Right lobe of liver (tissue), 6 donors: ENCODE results near the gene ATL1. TPM values are rescaled to one million over a fixed set of nuclear protein-coding genes. Genes with fewer than 3 reads are reported as not detected.

Experiments used
- ATAC-seq, 4 donors: fragments of 200-7000 bp; cut with Tn5 transposase; one replicate each; pipeline ENCODE4 v1.9.1; 2020; ENCODE audit warnings: mild to moderate bottlenecking in 4 of 4, moderate library complexity in 4 of 4
- DNase-seq, 3 donors: peaks; one replicate each; pipeline ENCODE4 v3.0.0-alpha.2; 2020
- H3K27ac ChIP-seq, 3 donors: fragments of 200-600 bp; one replicate each; pipeline ENCODE4 v1.8.0; 2022
- H3K27me3 ChIP-seq, 2 donors: fragments of 200-600 bp; one replicate each; pipeline ENCODE4 v1.8.0; 2022
- H3K36me3 ChIP-seq, 4 donors: fragments of 200-600 bp; sonication (generic) in 1 of 4; one replicate each; pipeline versions ENCODE4 v1.5.1 to v1.8.0; 2017 to 2022; ENCODE audit warnings: control low read depth in 1 of 4
- H3K4me1 ChIP-seq, 4 donors: fragments of 200-600 bp; sonication (generic) in 1 of 4; one replicate each; pipeline versions ENCODE4 v1.5.1 to v1.8.0; 2017 to 2022; ENCODE audit warnings: control low read depth in 1 of 4
- H3K4me3 ChIP-seq, 3 donors: fragments of 200-600 bp; one replicate each; pipeline ENCODE4 v1.8.0; 2022
- H3K9me3 ChIP-seq, 4 donors: fragments of 200-600 bp; sonication (generic) in 1 of 4; one replicate each; pipeline versions ENCODE4 v1.5.1 to v1.8.0; 2017 to 2022; ENCODE audit warnings: control low read depth in 1 of 4
- POLR2A ChIP-seq: fragments of 450-650 bp; IDR thresholded peaks from one replicate; pipeline ENCODE4 v1.6.1; 2017; ENCODE audit warnings: antibody characterized with exemption, mild to moderate bottlenecking
- WGBS: methylation state at CpG from one replicate; pipeline ENCODE4 v1.1.6; 2018; ENCODE audit warnings: low coverage, low lambda C conversion rate; ENCODE audit not compliant: insufficient coverage; ENCODE audit errors: missing lambda C conversion rate; 5-methylcytosine and 5-hydroxymethylcytosine counted together
- intact Hi-C, 2 donors: fragments of 100-400 bp; cut with DNase I; formaldehyde crosslinking; loops; one replicate each; pipeline versions ENCODE4 v1.11.2 to v1.14.1; 2022
- total RNA-seq, 6 experiments: library from RNA; depleted of rRNA in 2 of 6; stranded (reverse); fragments of >200 nt in 2 of 6; fragmentation: NEBNext Ultra II Directional in 3 of 6; extraction: Animal tissue kit (Norgen Biotek cat#: 25700) in 3 of 6; gene quantifications; one replicate each; pipeline versions ENCODE4 v1.1.0 to v1.2.4, GENCODE V29; 2016 to 2023
- TF ChIP-seq, protein P1 (sequence below), 4 donors: fragments of 200-600 bp in 3 of 4; fragments of 450-650 bp in 1 of 4; IDR thresholded peaks; one replicate each; pipeline versions ENCODE4 v1.5.1 to v1.8.0; 2016 to 2022; ENCODE audit warnings: antibody characterized with exemption in 4 of 4, mild to moderate bottlenecking in 2 of 4
- donor health status: DM: no; HTN: yes; CAD: no.
- donor health status: DM: no; HTN: no; CAD: no.
- donor health status: DM: no; HTN: no; CAD: no.
- donor health status: DM: no; HTN: yes; CAD: no.
- donor health status: DM: no; HTN: yes; CAD: no.

The ATL1 gene
- total RNA-seq, 6 experiments from 2014 or later, result 0.18 to 0.47 (median 0.27) TPM; not detected in 1

DNA sequence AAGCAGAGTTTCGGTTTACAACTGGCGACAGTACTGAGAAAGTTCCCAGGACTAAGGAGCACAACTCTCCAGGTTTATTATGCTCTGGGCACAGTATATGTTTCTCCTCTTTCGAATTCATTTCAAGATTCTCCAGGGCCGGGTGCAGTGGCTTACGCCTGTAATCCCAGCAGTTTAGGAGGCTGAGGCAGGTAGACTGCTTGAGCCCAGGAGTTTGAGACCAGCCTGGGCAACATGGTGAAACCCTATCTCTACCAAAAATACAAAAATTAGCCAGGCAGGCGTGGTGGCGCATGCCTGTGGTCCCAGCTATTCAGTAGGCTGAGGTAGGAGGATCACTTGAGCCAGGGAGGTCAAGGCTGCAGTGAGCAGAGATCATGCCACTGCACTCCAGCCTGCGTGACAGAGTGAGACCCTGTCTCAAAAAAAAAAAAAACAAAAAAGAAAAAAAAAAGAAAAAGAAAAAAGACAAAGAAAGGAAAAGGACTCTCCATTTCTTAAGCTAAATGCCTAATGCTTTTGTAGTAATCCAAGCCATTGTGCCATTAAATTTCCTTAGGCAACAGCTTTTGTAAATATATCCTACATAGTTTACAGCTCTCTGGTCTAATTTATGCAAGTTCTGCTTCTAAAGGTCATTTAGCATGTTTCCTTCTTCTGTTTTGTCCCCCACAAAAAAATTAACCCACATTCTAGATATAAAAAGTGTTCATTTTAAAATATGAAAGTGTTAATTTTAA lies 34.8 kb downstream of the ATL1 start:
- Histone ChIP-seq H3K27ac (no peak overlapping the region), H3K4me3 (no peak overlapping the region), H3K27me3 (no peaks in the 10 kb centered on the region), H3K9me3 (no peaks in the 10 kb centered on the region), H3K36me3 (no peaks in the 10 kb centered on the region), H3K4me1 (no peaks in the 10 kb centered on the region)
- WGBS, result 93% methylated on average over 6 of the region's 8 CpGs
- no peak for ATAC-seq
- intact Hi-C loops, result no loop called here
- TF ChIP-seq, protein P1, sequence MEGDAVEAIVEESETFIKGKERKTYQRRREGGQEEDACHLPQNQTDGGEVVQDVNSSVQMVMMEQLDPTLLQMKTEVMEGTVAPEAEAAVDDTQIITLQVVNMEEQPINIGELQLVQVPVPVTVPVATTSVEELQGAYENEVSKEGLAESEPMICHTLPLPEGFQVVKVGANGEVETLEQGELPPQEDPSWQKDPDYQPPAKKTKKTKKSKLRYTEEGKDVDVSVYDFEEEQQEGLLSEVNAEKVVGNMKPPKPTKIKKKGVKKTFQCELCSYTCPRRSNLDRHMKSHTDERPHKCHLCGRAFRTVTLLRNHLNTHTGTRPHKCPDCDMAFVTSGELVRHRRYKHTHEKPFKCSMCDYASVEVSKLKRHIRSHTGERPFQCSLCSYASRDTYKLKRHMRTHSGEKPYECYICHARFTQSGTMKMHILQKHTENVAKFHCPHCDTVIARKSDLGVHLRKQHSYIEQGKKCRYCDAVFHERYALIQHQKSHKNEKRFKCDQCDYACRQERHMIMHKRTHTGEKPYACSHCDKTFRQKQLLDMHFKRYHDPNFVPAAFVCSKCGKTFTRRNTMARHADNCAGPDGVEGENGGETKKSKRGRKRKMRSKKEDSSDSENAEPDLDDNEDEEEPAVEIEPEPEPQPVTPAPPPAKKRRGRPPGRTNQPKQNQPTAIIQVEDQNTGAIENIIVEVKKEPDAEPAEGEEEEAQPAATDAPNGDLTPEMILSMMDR (IDR thresholded peaks at IDR 0.05), result no peak
- no peak for TF ChIP-seq POLR2A
- no peak for DNase-seq

DNA sequence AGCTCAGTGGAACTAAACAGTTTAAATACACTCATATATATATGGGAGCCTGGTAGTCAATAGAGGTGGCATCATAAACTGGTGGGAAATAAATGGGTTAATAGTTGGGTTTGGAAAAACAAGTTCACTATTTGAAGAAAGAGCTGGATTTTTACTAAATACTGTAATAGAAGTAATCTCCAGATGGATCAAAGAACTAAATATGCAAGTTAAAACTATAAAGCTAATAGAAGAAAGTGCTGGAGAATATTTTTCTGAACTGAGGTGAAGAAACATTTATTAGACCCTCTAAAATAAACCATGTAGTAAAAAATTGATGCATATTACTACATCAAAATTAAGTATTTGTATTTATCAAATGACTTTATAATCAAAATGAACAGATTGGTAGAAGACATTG lies 38.8 kb downstream of the ATL1 start:
- TF ChIP-seq POLR2A, result no peak
- TF ChIP-seq, protein P1 (IDR thresholded peaks at IDR 0.05), result no peak
- Histone ChIP-seq H3K9me3 (no peaks in the 10 kb centered on the region), H3K27me3 (no peaks in the 10 kb centered on the region), H3K4me1 (peaks cover 0 to 4% (median 0%) of the 10 kb centered on the region in 4 donors), H3K27ac (no peak overlapping the region), H3K4me3 (no peak overlapping the region), H3K36me3 (no peaks in the 10 kb centered on the region)
- DNase-seq (no peak), ATAC-seq (no peak)
- intact Hi-C loops, result no loop called here

DNA sequence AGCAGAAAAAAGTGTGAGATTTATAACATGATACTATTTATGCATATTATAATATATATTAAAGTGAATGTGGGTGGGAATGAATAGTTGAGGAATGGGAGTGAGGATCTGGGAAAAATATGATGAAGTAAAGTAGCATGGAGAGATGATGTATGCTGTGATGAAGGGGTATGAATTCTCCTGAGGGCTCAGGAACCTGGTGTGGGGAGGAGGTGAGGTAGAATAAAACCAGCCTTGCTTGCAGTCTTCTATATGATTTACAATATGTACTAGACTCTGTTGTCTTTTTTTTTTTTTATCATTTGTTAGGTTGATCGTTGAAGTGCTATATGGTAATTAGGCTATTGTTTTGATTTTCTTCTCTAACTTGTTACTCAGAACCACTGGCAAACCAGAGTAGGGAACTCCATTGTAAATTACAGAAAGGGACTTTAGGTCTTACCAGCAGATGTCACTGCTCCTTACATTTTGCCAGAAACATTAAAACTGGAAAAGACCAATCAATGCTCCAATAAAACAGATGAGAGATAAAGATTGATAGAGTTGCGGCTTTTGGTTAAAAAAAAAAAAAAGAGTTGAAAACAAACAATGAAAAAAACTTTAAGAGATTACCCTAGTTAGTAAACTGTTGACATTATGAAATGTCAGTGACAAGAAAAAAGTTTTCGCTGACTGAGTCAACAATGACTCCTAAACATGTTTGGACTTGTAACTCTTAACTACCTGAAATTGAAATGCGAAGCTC lies 39.9 kb downstream of the ATL1 start:
- DNase-seq (no peak), ATAC-seq (peak; percentile 86 to 88 (median 87))
- TF ChIP-seq POLR2A, result no peak
- TF ChIP-seq, protein P1 (IDR thresholded peaks at IDR 0.05), result peak; percentile 43 to 61 (median 60)
- intact Hi-C loops, result loop anchor here in 1 of 2 donors (10.0 kb wide), 1 partner anchor 175 kb away; no protein-coding TSS in a partner anchor
- Histone ChIP-seq H3K36me3 (no peaks in the 10 kb centered on the region), H3K9me3 (no peaks in the 10 kb centered on the region), H3K4me1 (peaks cover 0 to 4% (median 0%) of the 10 kb centered on the region in 4 donors), H3K27me3 (no peaks in the 10 kb centered on the region), H3K4me3 (peak overlapping the region in 2 of 3 donors; percentile 7 to 36), H3K27ac (no peak overlapping the region)
- 14% methylated on average over 4 of the region's 4 CpGs for WGBS

DNA sequence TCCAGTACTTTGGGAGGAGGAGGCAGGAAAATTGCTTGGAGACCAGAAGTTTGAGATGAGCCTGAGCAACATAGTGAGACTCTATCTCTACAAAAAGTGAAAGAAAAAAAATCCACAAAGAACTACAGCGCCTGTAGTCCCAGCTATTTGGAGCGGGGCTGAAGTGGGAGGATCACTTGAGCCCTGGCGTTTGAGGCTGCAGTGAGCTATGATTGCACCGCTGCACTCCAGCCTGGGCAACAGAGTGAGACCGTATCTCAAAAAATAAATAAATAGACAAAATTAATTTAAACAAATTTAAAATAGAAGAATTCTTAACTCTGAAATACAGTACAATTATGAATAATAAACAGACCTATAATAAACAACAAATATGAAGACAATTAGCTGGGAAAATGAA lies 40.9 kb downstream of the ATL1 start:
- DNase-seq (peak; percentile 36 to 58 (median 57)), ATAC-seq (peak; percentile 90 to 93 (median 91))
- Histone ChIP-seq H3K4me3 (peak overlapping the region; percentile 0 to 36 (median 7)), H3K27me3 (no peaks in the 10 kb centered on the region), H3K4me1 (peaks cover 0 to 4% (median 0%) of the 10 kb centered on the region in 4 donors), H3K9me3 (no peaks in the 10 kb centered on the region), H3K27ac (no peak overlapping the region), H3K36me3 (no peaks in the 10 kb centered on the region)
- intact Hi-C loops, result loop anchor here in 1 of 2 donors (10.0 kb wide), 1 partner anchor 174 kb away; no protein-coding TSS in a partner anchor
- no peak for TF ChIP-seq POLR2A
- TF ChIP-seq, protein P1 (IDR thresholded peaks at IDR 0.05), result no peak
- 46% methylated on average over 5 of the region's 5 CpGs for WGBS
